Measurements from ENCODE around the gene HUS1B. TPM values are rescaled to one million over a fixed set of nuclear protein-coding genes. Genes with fewer than 3 reads are reported as not detected.

Gene HUS1B
- total and polyA plus RNA-seq, 9 of the 15 experiments (the other 6 are each of a cell fraction or from before 2014, with no cell fraction given), result 0.16 to 1.4 (median 0.38) TPM; not detected in 1

DNA sequence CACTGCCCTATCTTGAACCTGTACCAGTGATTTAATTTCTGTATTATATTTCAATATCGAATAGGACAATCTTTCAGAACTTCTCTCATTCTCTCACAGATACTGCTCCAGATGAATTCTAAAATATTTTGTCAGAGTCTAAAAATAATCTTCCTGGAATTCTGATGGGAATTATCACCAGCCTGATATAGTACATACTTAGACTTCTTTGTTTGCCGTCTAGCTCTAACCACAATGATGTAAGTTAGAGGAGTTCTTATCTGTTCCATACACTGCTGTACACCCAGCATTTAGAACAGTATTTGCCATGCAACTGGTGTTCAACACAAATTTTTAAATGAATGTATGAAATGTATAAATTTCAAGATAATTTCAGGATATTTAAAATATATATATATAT, 1.3 kb upstream of the HUS1B start (continued):
- TF ChIP-seq JUND (IDR thresholded peaks at IDR 0.05; ENCODE audit: borderline replicate concordance, low read depth, low read length) (peak; percentile 78; the same call in 1 of the 2 replicates), JUND (tag; IDR thresholded peaks at IDR 0.05; ENCODE audit: borderline replicate concordance, low read depth, low read length) (peak; percentile 79; the same call in 1 of the 3 replicates)

DNA sequence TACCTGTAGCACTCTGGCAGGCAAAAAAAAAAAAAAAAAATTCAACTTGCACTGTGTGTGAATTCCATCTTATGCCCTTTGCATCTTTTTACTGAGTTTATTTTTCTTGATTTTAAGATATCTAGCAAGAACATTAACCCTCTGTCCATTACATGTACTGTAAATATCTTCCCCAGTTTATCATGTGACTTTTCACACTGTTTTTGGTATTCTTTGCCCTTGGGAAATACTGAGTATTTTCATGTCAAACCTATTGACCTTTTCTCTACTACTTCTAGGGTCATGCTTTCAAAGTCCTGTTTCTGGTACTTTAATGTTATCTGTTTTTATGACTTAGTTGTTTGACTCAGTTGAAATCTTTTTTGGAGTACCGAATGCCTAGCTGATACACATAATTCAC, 843 bp upstream of the HUS1B start:
- no TSS peak for BruUV-seq (replicated peaks)
- Histone ChIP-seq H3K4me3 (no peak overlapping the region), H4K20me1 (replicated peaks; ENCODE audit: control insufficient read depth, insufficient read depth, low read length) (no peaks in the 10 kb centered on the region; the same call in 1 of the 2 replicates), H3K9ac (ENCODE audit: insufficient read depth in 1 of 2, low read depth in 2 of 2, low read length in 2 of 2) (no peak overlapping the region), H3K9me1 (ENCODE audit: control insufficient read depth, insufficient read depth, low read length) (no peaks in the 10 kb centered on the region), H3K9me3 (replicated peaks; ENCODE audit: control insufficient read depth, insufficient read depth, low read depth, low read length) (no peaks in the 10 kb centered on the region), H3K79me2 (ENCODE audit: control insufficient read depth, insufficient read depth, low read length) (peaks cover 32% of the 10 kb centered on the region), H3K36me3 (ENCODE audit: control insufficient read depth, insufficient read depth, low read length) (peaks cover 6% of the 10 kb centered on the region; the same call in 1 of the 3 replicates), H3K4me2 (ENCODE audit: insufficient read depth, low read length) (no peak overlapping the region), H3K4me1 (replicated peaks in 1 of 2; ENCODE audit: control insufficient read depth in 2 of 2, insufficient read depth in 2 of 2, low read length in 2 of 2) (peaks cover 23 to 26% of the 10 kb centered on the region in 2 experiments), H3K27me3 (ENCODE audit: control insufficient read depth in 2 of 2, insufficient read depth in 2 of 2, low read length in 2 of 2) (no peaks in the 10 kb centered on the region), H3K27ac (ENCODE audit: extremely low read depth, low read depth, low read length) (no peak overlapping the region; the same call in 2 of the 3 replicates), H2AFZ (ENCODE audit: low read depth, low read length) (no peak overlapping the region)
- ChIA-PET CTCF (ENCODE audit: low intra/inter-chr PET ratio) (no interaction called here), POLR2A (no interaction called here)
- DNase-seq (ENCODE audit: extremely low read depth in 1 of 4, low spot score in 3 of 4) (no peak), ATAC-seq (no peak), FAIRE-seq (no peak)
- intact Hi-C loops (cut with micrococcal nuclease), result loop anchor here (2.0 to 5.0 kb wide), 2 partner anchors 53 to 65 kb away; no protein-coding TSS in a partner anchor
- WGBS (ENCODE audit: insufficient coverage, low coverage, missing lambda C conversion rate), result 35% methylated on average over 1 of the region's 1 CpG
- in situ Hi-C loops (cut with MboI), result no loop called here
- TF ChIP-seq, protein P1, sequence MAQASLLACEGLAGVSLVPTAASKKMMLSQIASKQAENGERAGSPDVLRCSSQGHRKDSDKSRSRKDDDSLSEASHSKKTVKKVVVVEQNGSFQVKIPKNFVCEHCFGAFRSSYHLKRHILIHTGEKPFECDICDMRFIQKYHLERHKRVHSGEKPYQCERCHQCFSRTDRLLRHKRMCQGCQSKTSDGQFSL (CRISPR knock-in tag; IDR thresholded peaks at IDR 0.05), result no peak
- TF ChIP-seq, protein P1 (tag; IDR thresholded peaks at IDR 0.05), result no peak
- TF ChIP-seq, protein P2, sequence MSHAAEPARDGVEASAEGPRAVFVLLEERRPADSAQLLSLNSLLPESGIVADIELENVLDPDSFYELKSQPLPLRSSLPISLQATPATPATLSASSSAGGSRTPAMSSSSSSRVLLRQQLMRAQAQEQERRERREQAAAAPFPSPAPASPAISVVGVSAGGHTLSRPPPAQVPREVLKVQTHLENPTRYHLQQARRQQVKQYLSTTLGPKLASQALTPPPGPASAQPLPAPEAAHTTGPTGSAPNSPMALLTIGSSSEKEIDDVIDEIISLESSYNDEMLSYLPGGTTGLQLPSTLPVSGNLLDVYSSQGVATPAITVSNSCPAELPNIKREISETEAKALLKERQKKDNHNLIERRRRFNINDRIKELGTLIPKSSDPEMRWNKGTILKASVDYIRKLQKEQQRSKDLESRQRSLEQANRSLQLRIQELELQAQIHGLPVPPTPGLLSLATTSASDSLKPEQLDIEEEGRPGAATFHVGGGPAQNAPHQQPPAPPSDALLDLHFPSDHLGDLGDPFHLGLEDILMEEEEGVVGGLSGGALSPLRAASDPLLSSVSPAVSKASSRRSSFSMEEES (CRISPR knock-in tag; IDR thresholded peaks at IDR 0.05), result peak; percentile 72
- TF ChIP-seq, protein P3, sequence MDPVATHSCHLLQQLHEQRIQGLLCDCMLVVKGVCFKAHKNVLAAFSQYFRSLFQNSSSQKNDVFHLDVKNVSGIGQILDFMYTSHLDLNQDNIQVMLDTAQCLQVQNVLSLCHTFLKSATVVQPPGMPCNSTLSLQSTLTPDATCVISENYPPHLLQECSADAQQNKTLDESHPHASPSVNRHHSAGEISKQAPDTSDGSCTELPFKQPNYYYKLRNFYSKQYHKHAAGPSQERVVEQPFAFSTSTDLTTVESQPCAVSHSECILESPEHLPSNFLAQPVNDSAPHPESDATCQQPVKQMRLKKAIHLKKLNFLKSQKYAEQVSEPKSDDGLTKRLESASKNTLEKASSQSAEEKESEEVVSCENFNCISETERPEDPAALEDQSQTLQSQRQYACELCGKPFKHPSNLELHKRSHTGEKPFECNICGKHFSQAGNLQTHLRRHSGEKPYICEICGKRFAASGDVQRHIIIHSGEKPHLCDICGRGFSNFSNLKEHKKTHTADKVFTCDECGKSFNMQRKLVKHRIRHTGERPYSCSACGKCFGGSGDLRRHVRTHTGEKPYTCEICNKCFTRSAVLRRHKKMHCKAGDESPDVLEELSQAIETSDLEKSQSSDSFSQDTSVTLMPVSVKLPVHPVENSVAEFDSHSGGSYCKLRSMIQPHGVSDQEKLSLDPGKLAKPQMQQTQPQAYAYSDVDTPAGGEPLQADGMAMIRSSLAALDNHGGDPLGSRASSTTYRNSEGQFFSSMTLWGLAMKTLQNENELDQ (CRISPR knock-in tag; IDR thresholded peaks at IDR 0.05; ENCODE audit: borderline replicate concordance), result 0 out of 2 replicates have a peak, but pooled peaks have one; percentile 51
